GM12892 (cell line): ENCODE data around the gene NOP56.

Source experiments
- POLR2AphosphoS5 ChIP-seq: IDR thresholded peaks from 2 replicates; pipeline ENCODE4 v1.6.1; 2011; ENCODE audit warnings: low read depth, low read length, control low read depth
- TAF1 ChIP-seq: IDR thresholded peaks from 2 replicates; pipeline ENCODE4 v1.6.1; 2011; ENCODE audit warnings: low read depth, mild to moderate bottlenecking, control low read depth, low read length, borderline replicate concordance

DNA sequence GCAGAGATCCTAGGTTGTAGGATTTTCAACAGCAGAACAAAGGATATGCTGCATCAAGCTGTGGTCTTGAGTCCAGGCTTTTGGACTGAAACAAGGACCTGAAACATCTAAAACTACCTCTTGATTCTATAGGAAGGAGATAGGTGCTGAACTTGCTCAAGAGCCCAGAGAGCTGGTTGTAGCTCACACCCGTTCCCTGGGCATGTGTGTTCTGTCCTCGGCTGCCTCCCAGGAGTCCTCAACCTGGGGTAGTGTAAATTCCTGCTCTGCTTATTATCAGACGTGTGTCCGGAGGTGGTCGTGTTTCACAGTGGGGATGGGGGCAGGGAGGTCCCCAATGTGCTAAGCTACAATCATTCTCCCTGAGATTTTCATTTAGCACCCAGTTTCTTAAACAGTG is 4.8 kb downstream of the NOP56 start:
- TF ChIP-seq POLR2AphosphoS5 (no peak), TAF1 (no peak)
